ENCODE results near the gene ZFP91.
A peak's percentile ranks its signal among the peaks of the same experiment; 100 is the strongest.

ZFP91 gene

GRCh38 chr11:58575377-58576020, 3.4 kb upstream of the ZFP91 start, which contains the start of gene LPXN:
Gene LPXN, minus strand, starts transcription at chr11:58575856. Its CDS starts 84 bp downstream, at chr11:58575772.
- H3K4me3 ChIP-seq (ENCODE audit: low read depth, low read length) = peak within 1 kb of the TSS; percentile 36
- TF ChIP-seq CTCF (conservative IDR thresholded peaks at IDR 0.05; ENCODE audit: low read depth, low read length) = no peak
- peak; percentile 14 for DNase-seq (ENCODE audit: low read depth)

GRCh38 chr11:58576887-58577471, 1.9 kb upstream of the ZFP91 start:
- TF ChIP-seq CTCF (conservative IDR thresholded peaks at IDR 0.05; ENCODE audit: low read depth, low read length) = peak; percentile 59
- DNase-seq (ENCODE audit: low read depth) = peak; percentile 69
- peak overlapping the region; percentile 76 for H3K4me3 ChIP-seq (ENCODE audit: low read depth, low read length)

- peak; percentile 80 for DNase-seq (ENCODE audit: low read depth)
- TF ChIP-seq CTCF (conservative IDR thresholded peaks at IDR 0.05; ENCODE audit: low read depth, low read length) = no peak
- H3K4me3 ChIP-seq (ENCODE audit: low read depth, low read length) = peak overlapping the region; percentile 76
Measured at GRCh38 chr11:58577555-58578135, 1.2 kb upstream of the ZFP91 start.

- DNase-seq (ENCODE audit: low read depth) = peak; percentile 99
- no peak for TF ChIP-seq CTCF (conservative IDR thresholded peaks at IDR 0.05; ENCODE audit: low read depth, low read length)
- peak overlapping the region; percentile 76 for H3K4me3 ChIP-seq (ENCODE audit: low read depth, low read length)
Measured at GRCh38 chr11:58578136-58578634, 678 bp upstream of the ZFP91 start.

- DNase-seq (ENCODE audit: low read depth) = peak; percentile 94
- H3K4me3 ChIP-seq (ENCODE audit: low read depth, low read length) = peak overlapping the region; percentile 76
- peak; percentile 81 for TF ChIP-seq CTCF (conservative IDR thresholded peaks at IDR 0.05; ENCODE audit: low read depth, low read length)
Measured at GRCh38 chr11:58579192-58580129, 598 bp downstream of the ZFP91 start.

- no peak for DNase-seq (ENCODE audit: low read depth)
- no peak for TF ChIP-seq CTCF (conservative IDR thresholded peaks at IDR 0.05; ENCODE audit: low read depth, low read length)
- peak overlapping the region; percentile 76 for H3K4me3 ChIP-seq (ENCODE audit: low read depth, low read length)
Measured at GRCh38 chr11:58580311-58580710, 1.4 kb downstream of the ZFP91 start.

Measured in choroid plexus epithelial cell (primary cell).